Activated CD8-positive, alpha-beta T cell treated with anti-CD3 and anti-CD28 coated beads for 36 hours (primary cell): ENCODE results near the gene SMG6. TPM values are rescaled to one million over a fixed set of nuclear protein-coding genes. Genes with fewer than 3 reads are reported as not detected.
A peak's percentile ranks its signal among the peaks of the same experiment; 100 is the strongest.

Experiments used
- ATAC-seq: fragments of 200-7000 bp; cut with Tn5 transposase; one replicate; pipeline ENCODE4 v1.10.0; 2021; ENCODE audit warnings: mild to moderate bottlenecking, moderate library complexity
- CTCF ChIA-PET: fragments of 350-600 bp; sonication (Branson Sonifier 250); formaldehyde crosslinking; loops from one replicate; lab custom pipeline; 2021; ENCODE audit warnings: antibody characterized with exemption; lab: Charles Lee
- POLR2A ChIA-PET: fragments of 350-600 bp; sonication (Branson Sonifier 250); formaldehyde crosslinking; loops from one replicate; lab custom pipeline; 2021; ENCODE audit warnings: antibody characterized with exemption; lab: Charles Lee
- DNase-seq: peaks from one replicate; pipeline ENCODE4 v3.0.0-alpha.2; 2020
- H3K27ac Mint-ChIP-seq: one replicate; pipeline ENCODE4 v1.8.0; 2021; ENCODE audit warnings: mild to moderate bottlenecking, mixed read lengths
- H3K27me3 Mint-ChIP-seq: one replicate; pipeline ENCODE4 v1.8.0; 2021; ENCODE audit warnings: mixed read lengths
- H3K36me3 Mint-ChIP-seq: one replicate; pipeline ENCODE4 v1.8.0; 2021; ENCODE audit warnings: low read depth, mixed read lengths
- H3K4me1 Mint-ChIP-seq: one replicate; pipeline ENCODE4 v1.8.0; 2021; ENCODE audit warnings: low read depth, mixed read lengths
- H3K4me3 Mint-ChIP-seq: one replicate; pipeline ENCODE4 v1.8.0; 2021; ENCODE audit warnings: mild to moderate bottlenecking, moderate library complexity, mixed read lengths
- H3K9me3 Mint-ChIP-seq: one replicate; pipeline ENCODE4 v1.8.0; 2021; ENCODE audit warnings: mixed read lengths
- CTCF ChIP-seq: fragments of 200-600 bp; IDR thresholded peaks from one replicate; pipeline ENCODE4 v1.8.0; 2022; ENCODE audit warnings: antibody characterized with exemption, mild to moderate bottlenecking
- intact Hi-C: fragments of 100-400 bp; cut with micrococcal nuclease; formaldehyde crosslinking; loops from one replicate; pipeline ENCODE4 v1.10.0; 2022
- total RNA-seq, 2 experiments: library from RNA; stranded (reverse); gene quantifications; one replicate each; pipeline ENCODE4 v1.2.3, GENCODE V29; 2021

Gene SMG6
- total RNA-seq, 2 experiments from 2014 or later: 39.6 to 40.4 TPM

GRCh38 chr17:2211661-2212399 lies 91.8 kb downstream of the SMG6 start:
- Mint-ChIP-seq H3K4me3 (no peak overlapping the region), H3K9me3 (no peaks in the 10 kb centered on the region), H3K4me1 (peaks cover 51% of the 10 kb centered on the region), H3K36me3 (peaks cover 9% of the 10 kb centered on the region), H3K27ac (peak overlapping the region; percentile 1), H3K27me3 (no peaks in the 10 kb centered on the region)
- ATAC-seq (no peak), DNase-seq (no peak)
- TF ChIP-seq CTCF: no peak
- intact Hi-C loops: no loop called here
- POLR2A ChIA-PET: no interaction called here
- CTCF ChIA-PET: interaction anchor here (4.9 kb wide), 1 partner anchor 33 kb away, joined by 22 read pairs; no protein-coding TSS in a partner anchor

- H3K9me3 Mint-ChIP-seq: no peaks in the 10 kb centered on the region
- peaks cover 43% of the 10 kb centered on the region for H3K4me1 Mint-ChIP-seq
- intact Hi-C loops: no loop called here
- POLR2A ChIA-PET: no interaction called here
- no peak for DNase-seq
- H3K4me3 Mint-ChIP-seq: no peak overlapping the region
- CTCF ChIA-PET: interaction anchor here (1.0 to 4.9 kb wide), 4 partner anchors 25 to 156 kb away, joined by 3 to 22 read pairs (median 6); partner anchors contain the start of gene HIC1
- no peaks in the 10 kb centered on the region for H3K27me3 Mint-ChIP-seq
- TF ChIP-seq CTCF: no peak
- ATAC-seq: no peak
- H3K36me3 Mint-ChIP-seq: peaks cover 9% of the 10 kb centered on the region
- H3K27ac Mint-ChIP-seq: no peak overlapping the region
These were observed 92.9 kb downstream of the SMG6 start for GRCh38 chr17:2210726-2211125.

- no peaks in the 10 kb centered on the region for H3K9me3 Mint-ChIP-seq
- intact Hi-C loops: no loop called here
- H3K27ac Mint-ChIP-seq: no peak overlapping the region
- peaks cover 21% of the 10 kb centered on the region for H3K4me1 Mint-ChIP-seq
- TF ChIP-seq CTCF: no peak
- ChIA-PET CTCF (interaction anchor here (1.2 to 4.9 kb wide), 2 partner anchors 16 to 37 kb away, joined by 3 to 22 read pairs; no protein-coding TSS in a partner anchor), POLR2A (no interaction called here)
- ATAC-seq (no peak), DNase-seq (no peak)
- H3K27me3 Mint-ChIP-seq: no peaks in the 10 kb centered on the region
- H3K4me3 Mint-ChIP-seq: no peak overlapping the region
- H3K36me3 Mint-ChIP-seq: peaks cover 11% of the 10 kb centered on the region
These were observed 95.6 kb downstream of the SMG6 start for GRCh38 chr17:2207815-2208515.

DNA sequence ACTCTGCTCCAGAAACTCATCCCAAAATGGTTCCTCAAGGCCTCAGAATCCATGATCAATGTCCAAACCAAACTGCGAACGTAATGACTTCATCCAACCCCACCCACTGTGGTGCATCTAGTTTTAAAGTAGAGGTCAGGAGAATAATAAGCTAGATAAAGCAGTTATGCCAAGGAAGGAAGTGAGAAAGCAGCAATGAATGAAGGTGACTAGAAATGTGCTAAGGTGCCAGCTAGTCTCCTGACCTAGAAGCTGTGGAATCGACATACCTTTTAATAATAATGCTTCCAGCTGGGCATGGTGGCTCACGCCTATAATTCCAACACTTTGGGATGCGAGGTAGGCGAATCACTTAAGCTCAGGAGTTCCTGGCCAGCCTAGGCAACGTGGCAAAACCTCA lies 99.2 kb downstream of the SMG6 start:
- Mint-ChIP-seq H3K9me3 (no peaks in the 10 kb centered on the region), H3K4me3 (no peak overlapping the region), H3K4me1 (peaks cover 21% of the 10 kb centered on the region), H3K27me3 (no peaks in the 10 kb centered on the region), H3K36me3 (peaks cover 7% of the 10 kb centered on the region), H3K27ac (no peak overlapping the region)
- TF ChIP-seq CTCF: no peak
- CTCF ChIA-PET: interaction anchor here (0.8 to 1.7 kb wide), 6 partner anchors 8 to 148 kb away, joined by 3 to 6 read pairs (median 3); no protein-coding TSS in a partner anchor
- no peak for DNase-seq
- POLR2A ChIA-PET: interaction anchor here (0.8 to 1.3 kb wide), 2 partner anchors 9 to 10 kb away, joined by 3 read pairs; no protein-coding TSS in a partner anchor
- ATAC-seq: no peak
- intact Hi-C loops: no loop called here
